Ovary (tissue), 9 donors: ENCODE measurements around the gene APCDD1. TPM values are rescaled to one million over a fixed set of nuclear protein-coding genes. Genes with fewer than 3 reads are reported as not detected.

Source experiments
- DNase-seq, 5 donors: peaks; one replicate each; pipeline ENCODE4 v3.0.0-alpha.2; 2019 to 2020
- H3K27ac ChIP-seq, 2 donors: fragments of 200-600 bp; one replicate each; pipeline versions ENCODE4 v1.5.1 to v1.8.0; 2019 to 2022
- H3K27me3 ChIP-seq: fragments of 200-600 bp; one replicate; pipeline ENCODE4 v1.8.0; 2022
- H3K36me3 ChIP-seq: fragments of 200-600 bp; sonication (generic); one replicate; pipeline ENCODE4 v1.5.1; 2019
- H3K4me1 ChIP-seq: one replicate; pipeline ENCODE4 v1.8.1; 2013; ENCODE audit warnings: mild to moderate bottlenecking, moderate library complexity; ENCODE audit not compliant: insufficient read depth
- H3K4me3 ChIP-seq: fragments of 200-600 bp; sonication (generic); one replicate; pipeline ENCODE4 v1.5.1; 2017
- H3K9me3 ChIP-seq, 2 donors: fragments of 200-600 bp in 1 of 2; sonication (generic) in 1 of 2; one replicate each; pipeline versions ENCODE4 v1.5.1 to v1.8.1; 2013 to 2019; ENCODE audit warnings: mild to moderate bottlenecking in 1 of 2, moderate library complexity in 1 of 2
- CTCF ChIP-seq, 3 donors: fragments of 450-650 bp in 2 of 3; fragments of 200-600 bp in 1 of 3; IDR thresholded peaks; one replicate each; pipeline versions ENCODE4 v1.5.1 to v1.8.0; 2016 to 2022; ENCODE audit warnings: antibody characterized with exemption in 3 of 3, mild to moderate bottlenecking in 1 of 3
- EP300 ChIP-seq: sonication (generic); formaldehyde crosslinking; IDR thresholded peaks from one replicate; pipeline ENCODE4 v1.6.1; 2017; ENCODE audit warnings: antibody characterized with exemption
- POLR2A ChIP-seq: fragments of 450-650 bp; IDR thresholded peaks from one replicate; pipeline ENCODE4 v1.6.1; 2017; ENCODE audit warnings: antibody characterized with exemption, mild to moderate bottlenecking, moderate library complexity
- WGBS, 3 donors: extraction: QIAGEN DNeasy Blood & Tissue Kit in 1 of 3; methylation state at CpG; one replicate each; pipeline versions ENCODE4 v1.1.5 to v1.1.7; 2013 to 2017; 5-methylcytosine and 5-hydroxymethylcytosine counted together
- intact Hi-C, 4 donors: fragments of 100-400 bp; cut with DNase I; formaldehyde crosslinking; loops; one replicate each; pipeline versions ENCODE4 v1.11.0 to v1.15.1; 2022 to 2023
- polyA plus RNA-seq, 2 donors: library from polyadenylated mRNA; stranded (reverse); fragments of 200-250 nt in 1 of 2; fragments of 350-450 nt in 1 of 2; fragmentation: Illumina TruSeq in 1 of 2; extraction: RNeasy Lipid Tissue Mini Kit (QIAGEN cat#74804) in 1 of 2; gene quantifications; one replicate each; pipeline ENCODE4 v1.2.3, GENCODE V29; 2013 to 2014
- total RNA-seq, 7 donors: library from RNA; depleted of rRNA in 2 of 7; stranded (reverse); fragments of >200 nt in 2 of 7; fragmentation: NEBNext Ultra II Directional in 3 of 7; extraction: Animal tissue kit (Norgen Biotek cat#: 25700) in 3 of 7; gene quantifications; one replicate each; pipeline versions ENCODE4 v1.1.0 to v1.2.4, GENCODE V29; 2016 to 2023
- donor health status: DM: no; HTN: no; CAD: no; lungs with moderate emphysema.
- donor health status: DM: no; HTN: no; CAD: no.
- donor health status: Bipolar disorder and iron deficiency.
- donor health status: DM: yes; HTN: yes; CAD: no.
- donor health status: DM: no; HTN: no; CAD: no.
- donor health status: DM: yes; HTN: yes; CAD: no.

Gene APCDD1
- total and polyA plus RNA-seq, 9 donors: 21.1 to 112 (median 60.6) TPM

GRCh38 chr18:10457128-10457527, 2.7 kb downstream of the APCDD1 start:
- 97 to 98% (median 97%) methylated on average over 2 of the region's 2 CpGs for WGBS, 3 donors
- intact Hi-C loops: loop anchor here in 2 of 4 donors (5.0 to 10.0 kb wide), 2 partner anchors 58 to 590 kb away; no protein-coding TSS in a partner anchor
- no peak overlapping the region for H3K4me3 ChIP-seq

GRCh38 chr18:10457767-10458166, 3.3 kb downstream of the APCDD1 start:
- H3K27ac ChIP-seq: no peak overlapping the region
- intact Hi-C loops: loop anchor here in 2 of 4 donors (5.0 to 10.0 kb wide), 2 partner anchors 57 to 590 kb away; no protein-coding TSS in a partner anchor
- peaks cover 11% of the 10 kb centered on the region for H3K4me1 ChIP-seq
- H3K9me3 ChIP-seq: no peaks in the 10 kb centered on the region
- H3K27me3 ChIP-seq: no peaks in the 10 kb centered on the region
- no peaks in the 10 kb centered on the region for H3K36me3 ChIP-seq
- no peak overlapping the region for H3K4me3 ChIP-seq
- no peak for DNase-seq
- TF ChIP-seq POLR2A (no peak), EP300 (no peak), CTCF (IDR thresholded peaks at IDR 0.05) (no peak)
- WGBS, 3 donors: 55 to 66% (median 65%) methylated on average over 2 of the region's 2 CpGs

More at GRCh38 chr18:10457128-10457527, 2.7 kb downstream of the APCDD1 start:
- Histone ChIP-seq H3K27me3 (no peaks in the 10 kb centered on the region), H3K27ac (no peak overlapping the region), H3K4me1 (peaks cover 11% of the 10 kb centered on the region), H3K36me3 (no peaks in the 10 kb centered on the region), H3K9me3 (no peaks in the 10 kb centered on the region)
- no peak for TF ChIP-seq POLR2A
- TF ChIP-seq CTCF (IDR thresholded peaks at IDR 0.05): no peak
- no peak for TF ChIP-seq EP300
- DNase-seq: no peak

GRCh38 chr18:10458691-10459090, 4.3 kb downstream of the APCDD1 start:
- no peak for TF ChIP-seq EP300
- TF ChIP-seq POLR2A: no peak
- no peak for TF ChIP-seq CTCF (IDR thresholded peaks at IDR 0.05)
- no peak for DNase-seq
- Histone ChIP-seq H3K36me3 (no peaks in the 10 kb centered on the region), H3K27ac (no peak overlapping the region), H3K9me3 (no peaks in the 10 kb centered on the region), H3K4me1 (peaks cover 11% of the 10 kb centered on the region), H3K4me3 (no peak overlapping the region), H3K27me3 (no peaks in the 10 kb centered on the region)
- WGBS, 3 donors: 94 to 97% (median 94%) methylated on average over 5 of the region's 5 CpGs
- intact Hi-C loops: loop anchor here in 2 of 4 donors (5.0 to 10.0 kb wide), 2 partner anchors 56 to 589 kb away; no protein-coding TSS in a partner anchor

- WGBS, 3 donors: 2 to 78% (median 39%) methylated on average over 1 of the region's 1 CpG
- Histone ChIP-seq H3K27ac (no peak overlapping the region), H3K36me3 (no peaks in the 10 kb centered on the region), H3K9me3 (no peaks in the 10 kb centered on the region), H3K4me1 (peaks cover 9% of the 10 kb centered on the region), H3K4me3 (no peak overlapping the region), H3K27me3 (no peaks in the 10 kb centered on the region)
- intact Hi-C loops: loop anchor here in 2 of 4 donors (5.0 to 10.0 kb wide), 2 partner anchors 55 to 588 kb away; no protein-coding TSS in a partner anchor
- DNase-seq: no peak
- TF ChIP-seq CTCF (IDR thresholded peaks at IDR 0.05) (no peak), POLR2A (no peak), EP300 (no peak)
Measured at GRCh38 chr18:10459587-10459986, 5.2 kb downstream of the APCDD1 start.
